ENCODE measurements around the gene COQ9. TPM values are rescaled to one million over a fixed set of nuclear protein-coding genes. Genes with fewer than 3 reads are reported as not detected.

Gene COQ9
- total RNA-seq, 2 donors from 2014 or later, result 38.7 to 56.0 TPM

DNA sequence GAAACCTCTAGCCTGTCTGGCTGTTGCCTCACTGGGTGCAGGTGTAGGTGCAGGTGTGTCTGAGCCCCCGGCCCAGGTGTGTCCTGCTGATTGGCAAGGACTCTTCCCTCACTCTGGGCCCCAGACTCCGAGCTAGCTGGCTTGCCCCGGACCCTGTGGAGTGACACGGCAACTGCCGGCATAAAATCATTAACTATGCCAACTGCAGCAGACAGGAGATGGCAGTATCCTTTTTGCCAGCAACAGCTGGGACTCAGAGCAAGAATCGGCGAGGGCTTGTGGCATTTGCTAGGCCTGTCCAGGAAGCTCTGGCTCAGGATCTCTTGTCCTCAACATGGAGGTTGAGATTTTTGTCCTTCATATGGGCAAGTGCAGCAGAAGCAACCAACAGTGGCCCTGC, 20.9 kb upstream of the COQ9 start:
- ATAC-seq, result no peak
- TF ChIP-seq POLR2A (IDR thresholded peaks at IDR 0.05), result no peak
- TF ChIP-seq, protein P1, sequence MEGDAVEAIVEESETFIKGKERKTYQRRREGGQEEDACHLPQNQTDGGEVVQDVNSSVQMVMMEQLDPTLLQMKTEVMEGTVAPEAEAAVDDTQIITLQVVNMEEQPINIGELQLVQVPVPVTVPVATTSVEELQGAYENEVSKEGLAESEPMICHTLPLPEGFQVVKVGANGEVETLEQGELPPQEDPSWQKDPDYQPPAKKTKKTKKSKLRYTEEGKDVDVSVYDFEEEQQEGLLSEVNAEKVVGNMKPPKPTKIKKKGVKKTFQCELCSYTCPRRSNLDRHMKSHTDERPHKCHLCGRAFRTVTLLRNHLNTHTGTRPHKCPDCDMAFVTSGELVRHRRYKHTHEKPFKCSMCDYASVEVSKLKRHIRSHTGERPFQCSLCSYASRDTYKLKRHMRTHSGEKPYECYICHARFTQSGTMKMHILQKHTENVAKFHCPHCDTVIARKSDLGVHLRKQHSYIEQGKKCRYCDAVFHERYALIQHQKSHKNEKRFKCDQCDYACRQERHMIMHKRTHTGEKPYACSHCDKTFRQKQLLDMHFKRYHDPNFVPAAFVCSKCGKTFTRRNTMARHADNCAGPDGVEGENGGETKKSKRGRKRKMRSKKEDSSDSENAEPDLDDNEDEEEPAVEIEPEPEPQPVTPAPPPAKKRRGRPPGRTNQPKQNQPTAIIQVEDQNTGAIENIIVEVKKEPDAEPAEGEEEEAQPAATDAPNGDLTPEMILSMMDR (IDR thresholded peaks at IDR 0.05), result no peak
- H3K36me3 ChIP-seq (replicated peaks in 1 of 2; ENCODE audit: insufficient read depth in 1 of 2, low read depth in 2 of 2), result peaks cover 14 to 25% of the 10 kb centered on the region in 2 donors
- H3K4me3 ChIP-seq, result no peak overlapping the region
- intact Hi-C loops (cut with DNase I), result no loop called here
- no peaks in the 10 kb centered on the region for H3K27me3 ChIP-seq
- H3K9me3 ChIP-seq, result no peaks in the 10 kb centered on the region
- H3K4me1 ChIP-seq, result peaks cover 5% of the 10 kb centered on the region
- 90 to 93% methylated on average over 5 to 7 of the region's 7 CpGs for WGBS, 2 donors
- DNase-seq, result no peak
- H3K27ac ChIP-seq, result no peak overlapping the region

DNA sequence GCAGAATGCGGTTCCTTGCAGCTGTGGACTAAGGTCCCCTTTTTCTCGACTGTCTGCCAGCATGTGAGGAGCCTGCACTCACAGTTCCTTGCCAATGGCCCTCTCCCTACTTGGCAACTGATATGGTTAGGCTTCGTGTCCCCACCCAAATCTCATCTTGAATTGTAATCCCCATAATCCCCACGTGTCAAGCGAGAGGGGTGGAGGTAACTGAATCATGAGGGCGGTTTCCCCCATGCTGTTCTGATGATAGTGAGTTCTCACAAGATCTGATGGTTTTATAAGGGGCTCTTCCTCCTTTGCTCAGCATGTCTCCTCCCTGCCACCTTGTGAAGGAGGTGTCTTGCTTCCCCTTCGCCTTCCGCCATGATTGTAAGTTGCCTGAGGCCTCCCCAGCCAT, 20.0 kb upstream of the COQ9 start:
- WGBS, 2 donors, result 86 to 89% methylated on average over 7 to 8 of the region's 8 CpGs
- peaks cover 4% of the 10 kb centered on the region for H3K4me1 ChIP-seq
- TF ChIP-seq POLR2A (IDR thresholded peaks at IDR 0.05), result no peak
- TF ChIP-seq, protein P1 (IDR thresholded peaks at IDR 0.05), result no peak
- H3K27ac ChIP-seq, result no peak overlapping the region
- DNase-seq (no peak), ATAC-seq (no peak)
- no peaks in the 10 kb centered on the region for H3K27me3 ChIP-seq
- no peaks in the 10 kb centered on the region for H3K9me3 ChIP-seq
- no peak overlapping the region for H3K4me3 ChIP-seq
- intact Hi-C loops (cut with DNase I), result no loop called here
- peaks cover 14 to 25% of the 10 kb centered on the region in 2 donors for H3K36me3 ChIP-seq (replicated peaks in 1 of 2; ENCODE audit: insufficient read depth in 1 of 2, low read depth in 2 of 2)

DNA sequence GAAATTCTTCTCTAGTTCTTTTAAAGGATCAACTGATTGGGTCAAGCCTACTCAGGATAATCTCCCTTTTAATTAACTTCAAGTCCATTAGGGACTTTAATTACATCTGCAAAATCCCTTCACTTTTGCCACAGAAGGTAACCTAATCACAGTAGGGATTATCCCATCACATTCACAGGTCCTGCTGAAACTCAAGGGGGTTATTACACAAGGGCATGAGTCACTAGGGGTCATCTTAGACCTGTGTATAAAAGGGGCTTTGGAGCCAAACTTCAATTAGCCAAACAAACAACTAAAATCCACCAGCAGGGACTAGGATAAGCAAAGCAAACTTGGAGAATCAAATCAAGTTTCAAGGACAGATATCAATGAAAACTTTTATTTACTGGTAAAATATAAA, 19.5 kb upstream of the COQ9 start:
- TF ChIP-seq, protein P1 (IDR thresholded peaks at IDR 0.05), result no peak
- TF ChIP-seq POLR2A (IDR thresholded peaks at IDR 0.05), result no peak
- Histone ChIP-seq H3K4me3 (no peak overlapping the region), H3K27me3 (no peaks in the 10 kb centered on the region), H3K4me1 (peaks cover 7% of the 10 kb centered on the region), H3K27ac (no peak overlapping the region), H3K9me3 (no peaks in the 10 kb centered on the region), H3K36me3 (replicated peaks in 1 of 2; ENCODE audit: insufficient read depth in 1 of 2, low read depth in 2 of 2) (peaks cover 14 to 27% of the 10 kb centered on the region in 2 donors)
- no peak for DNase-seq
- ATAC-seq, result no peak
- intact Hi-C loops (cut with DNase I), result no loop called here

DNA sequence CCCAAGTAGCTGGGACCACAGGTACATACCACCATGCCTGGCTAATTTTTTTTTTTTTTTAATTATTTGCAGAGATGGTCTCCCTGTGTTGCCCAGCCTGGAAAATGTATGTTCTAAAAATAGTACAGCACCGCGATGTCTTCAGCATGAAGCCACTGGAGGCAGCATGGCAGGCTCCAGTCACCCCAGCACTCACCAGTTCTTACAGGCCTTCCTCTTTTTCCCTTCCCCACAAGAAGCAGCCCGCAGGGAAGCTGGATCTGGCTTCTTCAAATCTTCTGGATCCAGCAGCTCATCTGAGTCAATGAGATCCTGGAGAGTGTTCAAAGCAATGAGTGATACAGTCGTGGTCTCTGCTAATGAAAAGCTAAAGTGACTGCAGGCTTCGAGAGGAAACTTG, 16.3 kb upstream of the COQ9 start:
- TF ChIP-seq POLR2A (IDR thresholded peaks at IDR 0.05), result no peak
- TF ChIP-seq, protein P1 (IDR thresholded peaks at IDR 0.05), result no peak
- H3K36me3 ChIP-seq (replicated peaks in 1 of 2; ENCODE audit: insufficient read depth in 1 of 2, low read depth in 2 of 2), result peaks cover 20 to 28% of the 10 kb centered on the region in 2 donors
- no peak overlapping the region for H3K4me3 ChIP-seq
- intact Hi-C loops (cut with DNase I), result no loop called here
- H3K27me3 ChIP-seq, result no peaks in the 10 kb centered on the region
- peaks cover 7% of the 10 kb centered on the region for H3K4me1 ChIP-seq
- H3K9me3 ChIP-seq, result no peaks in the 10 kb centered on the region
- WGBS, 2 donors, result 72 to 87% methylated on average over 5 of the region's 5 CpGs
- ATAC-seq, result no peak
- DNase-seq, result no peak
- H3K27ac ChIP-seq, result no peak overlapping the region

DNA sequence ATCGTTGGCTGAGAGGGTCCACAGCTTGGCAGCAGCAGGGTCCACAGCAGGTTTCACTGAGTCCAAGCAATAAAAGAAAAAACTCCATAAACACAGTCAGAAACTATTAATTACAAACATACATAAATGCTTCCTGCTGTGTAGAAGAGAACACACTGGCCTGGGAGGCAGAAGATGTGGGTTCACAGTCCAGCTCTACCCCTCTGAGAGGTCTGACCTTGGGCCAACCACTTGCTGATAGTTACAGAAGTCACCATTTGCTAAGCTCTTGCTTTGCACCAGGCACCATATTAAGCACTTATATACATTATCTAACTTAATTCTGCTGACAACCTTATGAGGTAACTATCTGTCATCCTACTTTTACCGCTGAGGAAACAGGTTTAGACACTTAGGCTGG, 14.8 kb upstream of the COQ9 start:
- 34 to 59% methylated on average over 2 of the region's 2 CpGs for WGBS, 2 donors
- TF ChIP-seq POLR2A (IDR thresholded peaks at IDR 0.05), result no peak
- TF ChIP-seq, protein P1 (IDR thresholded peaks at IDR 0.05), result no peak
- DNase-seq (peak in 2 of 4 donors; percentile 40 to 61), ATAC-seq (no peak)
- H3K4me1 ChIP-seq, result peaks cover 7% of the 10 kb centered on the region
- no peaks in the 10 kb centered on the region for H3K27me3 ChIP-seq
- peaks cover 18 to 28% of the 10 kb centered on the region in 2 donors for H3K36me3 ChIP-seq (replicated peaks in 1 of 2; ENCODE audit: insufficient read depth in 1 of 2, low read depth in 2 of 2)
- intact Hi-C loops (cut with DNase I), result no loop called here
- H3K4me3 ChIP-seq, result no peak overlapping the region
- no peaks in the 10 kb centered on the region for H3K9me3 ChIP-seq
- no peak overlapping the region for H3K27ac ChIP-seq
